22Rv1 (cell line): ENCODE data around the gene ENGASE.

Experiments used
- H3K27ac ChIP-seq: fragments of 450-650 bp; 2 replicates; pipeline ENCODE4 v1.5.1; 2017
- CTCF ChIP-seq: fragments of 450-650 bp; IDR thresholded peaks from 2 replicates; pipeline ENCODE4 v1.5.1; 2017; ENCODE audit warnings: mild to moderate bottlenecking
- ZFX ChIP-seq: fragments of 450-650 bp; IDR thresholded peaks from 2 replicates; pipeline ENCODE4 v1.6.1; 2017; ENCODE audit warnings: antibody characterized with exemption, borderline replicate concordance

ENGASE gene

GRCh38 chr17:79129523-79129922 lies 54.9 kb downstream of the ENGASE start:
- no peak overlapping the region for H3K27ac ChIP-seq
- TF ChIP-seq ZFX (no peak), CTCF (no peak)

- TF ChIP-seq ZFX (no peak), CTCF (no peak)
- H3K27ac ChIP-seq: no peak overlapping the region
Observed at GRCh38 chr17:79130536-79131273, 56.1 kb downstream of the ENGASE start.

GRCh38 chr17:79131274-79131635 lies 56.6 kb downstream of the ENGASE start:
- TF ChIP-seq CTCF: no peak
- TF ChIP-seq ZFX: no peak

GRCh38 chr17:79131701-79132100 lies 57.1 kb downstream of the ENGASE start:
- no peak for TF ChIP-seq ZFX
- no peak for TF ChIP-seq CTCF
- H3K27ac ChIP-seq: no peak overlapping the region

More at GRCh38 chr17:79131274-79131635, 56.6 kb downstream of the ENGASE start:
- H3K27ac ChIP-seq: no peak overlapping the region

GRCh38 chr17:79132271-79133064 lies 57.8 kb downstream of the ENGASE start:
- H3K27ac ChIP-seq: no peak overlapping the region
- TF ChIP-seq ZFX (no peak), CTCF (no peak)

GRCh38 chr17:79133214-79133613 lies 58.6 kb downstream of the ENGASE start:
- TF ChIP-seq CTCF (no peak), ZFX (no peak)
- no peak overlapping the region for H3K27ac ChIP-seq

- TF ChIP-seq ZFX: no peak
- TF ChIP-seq CTCF: no peak
- no peak overlapping the region for H3K27ac ChIP-seq
Observed at GRCh38 chr17:79133985-79134384, 59.4 kb downstream of the ENGASE start.
